HG03135 (cell line): ENCODE measurements around the gene GJD2.

Experiments
- ATAC-seq: cut with Tn5 transposase; IDR thresholded peaks from one replicate; pipeline ENCODE4 v1.9.1; 2021; ENCODE audit warnings: mild to moderate bottlenecking, moderate library complexity; ENCODE audit not compliant: unreplicated experiment

The GJD2 gene

DNA sequence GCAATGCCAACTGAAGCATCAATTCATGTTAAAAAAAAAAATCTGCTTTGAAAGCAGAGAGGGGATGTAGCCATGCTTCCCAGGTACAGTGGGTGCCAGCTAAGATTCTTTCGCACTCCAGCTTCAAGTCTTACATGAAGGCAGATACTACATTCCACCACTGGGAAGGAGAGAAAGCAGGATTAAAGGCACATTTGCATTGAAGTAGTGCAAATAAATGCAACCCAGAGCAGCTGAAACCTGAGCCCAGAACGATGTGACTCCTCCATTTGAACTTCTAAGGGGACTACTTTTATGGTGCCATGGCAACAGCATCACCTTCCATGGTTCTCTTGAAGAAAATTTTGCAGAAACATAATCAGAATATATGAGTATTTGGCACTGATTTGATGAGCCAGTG lies 19.1 kb upstream of the GJD2 start:
- no peak for ATAC-seq

- ATAC-seq: no peak
Measured at GRCh38 chr15:34773013-34773412, 18.2 kb upstream of the GJD2 start.

DNA sequence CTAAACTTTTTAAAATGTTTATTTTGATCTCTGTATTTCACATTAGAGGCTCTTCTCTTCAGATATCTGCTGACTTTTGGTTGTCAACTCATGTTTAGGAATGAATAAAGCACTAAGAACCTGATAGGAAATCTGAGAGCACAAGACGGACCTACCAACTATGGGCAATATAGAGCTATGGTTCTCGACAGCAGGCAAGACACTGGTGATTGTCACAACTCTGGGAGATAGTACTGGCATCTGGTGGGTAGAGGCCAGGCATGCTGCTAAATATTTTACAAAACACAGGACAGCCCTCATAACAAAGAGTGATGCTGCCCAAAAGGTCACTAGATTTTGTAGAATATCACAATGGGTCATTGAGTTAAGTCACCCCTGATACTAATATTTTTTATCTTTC lies 17.5 kb upstream of the GJD2 start:
- ATAC-seq: no peak

DNA sequence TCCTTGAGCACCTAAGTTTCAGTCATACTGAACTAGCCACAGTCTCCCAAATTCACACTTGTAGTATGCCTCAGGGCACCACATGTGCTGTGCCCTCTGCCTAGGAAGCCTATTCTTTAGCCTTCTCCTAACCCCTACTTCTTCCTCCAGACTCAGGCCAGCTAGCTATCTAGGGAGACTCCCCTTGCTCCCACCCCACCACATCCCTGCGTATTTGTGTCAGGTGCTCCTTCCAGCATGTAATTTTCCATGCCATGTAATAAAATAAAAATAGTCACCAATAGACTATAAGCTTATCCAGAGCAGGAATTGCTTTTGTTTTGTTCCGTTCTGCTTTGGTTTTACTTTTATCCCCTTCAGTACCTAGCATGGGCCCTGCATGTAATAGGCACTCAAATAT lies 14.9 kb upstream of the GJD2 start:
- ATAC-seq: no peak

DNA sequence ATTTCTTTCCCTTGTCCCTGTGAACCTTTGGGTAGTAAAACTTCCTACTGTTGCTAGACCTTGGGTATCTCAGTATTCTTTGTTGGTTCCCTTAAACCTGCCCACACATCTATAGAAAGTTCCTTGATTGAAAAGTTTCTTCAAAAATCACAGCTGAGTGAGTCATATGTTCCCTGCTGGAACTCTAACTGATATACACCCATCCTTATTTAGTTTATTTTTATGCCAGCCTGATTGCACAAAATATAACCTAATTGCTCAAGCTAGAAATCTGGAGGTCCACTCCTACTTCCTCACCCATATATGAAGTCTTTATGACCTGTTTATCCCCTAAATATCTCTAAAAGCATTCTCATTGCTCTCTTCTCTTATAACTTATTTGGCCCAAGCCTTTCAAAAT lies 13.7 kb upstream of the GJD2 start:
- ATAC-seq: no peak

GRCh38 chr15:34765741-34766140 lies 10.9 kb upstream of the GJD2 start:
- ATAC-seq: no peak

DNA sequence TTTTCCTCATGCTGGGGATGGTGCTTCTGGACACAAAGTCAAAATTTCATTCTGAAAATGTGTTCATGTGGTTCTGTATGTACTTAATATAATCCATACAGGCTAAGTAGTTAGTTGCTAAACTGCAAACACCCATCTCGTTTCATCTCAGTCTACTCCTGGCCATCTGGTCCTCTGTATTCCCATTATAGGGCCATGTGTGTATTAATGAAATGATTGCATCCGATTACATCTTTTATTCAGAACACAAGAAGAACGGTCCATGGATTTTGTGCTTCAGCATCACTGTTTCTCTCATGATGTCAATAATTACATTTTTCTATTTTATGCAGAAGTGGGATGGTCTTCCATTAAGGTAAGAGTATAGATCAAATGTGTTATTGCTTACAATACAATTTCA lies 6.1 kb upstream of the GJD2 start:
- no peak for ATAC-seq

DNA sequence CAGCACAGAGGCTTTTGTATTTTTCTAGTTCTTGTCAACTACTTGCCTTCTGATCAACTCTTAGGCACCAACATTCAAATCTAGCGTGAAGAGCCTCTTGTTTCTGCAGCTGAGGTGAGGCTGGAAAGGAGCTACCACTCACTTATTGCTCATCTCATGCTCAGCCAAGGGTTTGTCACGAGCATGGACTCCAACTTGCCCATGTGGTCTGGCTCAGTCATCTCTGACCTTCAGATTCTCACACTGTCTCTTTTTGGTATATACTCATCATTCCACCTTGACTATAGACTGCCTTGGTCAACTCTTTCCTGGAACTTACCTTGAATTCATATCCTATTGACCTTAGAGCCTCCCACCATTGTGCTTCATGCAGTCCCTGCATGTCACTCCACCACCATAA lies 5.2 kb upstream of the GJD2 start:
- no peak for ATAC-seq

GRCh38 chr15:34759347-34759746 lies 4.5 kb upstream of the GJD2 start:
- ATAC-seq: no peak

DNA sequence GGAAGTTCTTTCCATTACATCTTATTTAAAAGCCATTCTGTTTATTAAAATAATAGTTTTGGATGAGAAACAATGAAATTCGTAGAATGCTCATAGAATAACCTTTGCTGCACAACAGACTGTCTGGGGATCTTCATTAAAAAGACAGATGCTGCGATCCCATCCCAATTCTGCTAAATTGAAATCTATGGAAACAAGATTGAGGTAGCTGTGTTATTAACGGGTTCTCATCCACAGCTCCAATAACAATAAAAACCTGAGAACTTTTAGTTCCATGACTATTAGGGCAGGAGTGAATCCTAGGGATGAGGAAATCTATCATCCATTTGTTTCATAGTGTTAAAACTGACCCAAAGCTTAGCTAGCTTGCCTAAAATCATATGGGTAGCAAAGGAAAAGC lies 2.5 kb upstream of the GJD2 start:
- no peak for ATAC-seq

DNA sequence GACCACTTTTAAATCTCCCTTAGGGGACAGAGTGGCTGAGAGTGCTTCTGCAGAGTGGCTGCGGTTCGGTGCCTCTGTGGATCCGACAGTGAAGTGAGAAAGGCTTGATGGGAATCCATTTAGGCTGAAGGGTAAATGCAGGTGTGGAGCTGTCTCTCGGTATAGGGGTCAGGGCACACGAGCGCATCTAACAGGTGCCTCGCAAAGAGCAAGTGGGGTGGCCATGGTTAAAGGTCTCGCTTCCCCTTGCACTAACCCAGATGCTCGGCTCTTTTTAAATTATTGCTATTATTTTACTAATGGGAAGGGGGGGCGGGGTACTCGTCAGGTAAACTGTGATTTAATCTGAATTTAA lies 598 bp upstream of the GJD2 start:
- ATAC-seq: no peak

- no peak for ATAC-seq
Measured at GRCh38 chr15:34754171-34754601, 612 bp downstream of the GJD2 start.

GRCh38 chr15:34753236-34753894 lies 1.4 kb downstream of the GJD2 start:
- ATAC-seq: no peak

DNA sequence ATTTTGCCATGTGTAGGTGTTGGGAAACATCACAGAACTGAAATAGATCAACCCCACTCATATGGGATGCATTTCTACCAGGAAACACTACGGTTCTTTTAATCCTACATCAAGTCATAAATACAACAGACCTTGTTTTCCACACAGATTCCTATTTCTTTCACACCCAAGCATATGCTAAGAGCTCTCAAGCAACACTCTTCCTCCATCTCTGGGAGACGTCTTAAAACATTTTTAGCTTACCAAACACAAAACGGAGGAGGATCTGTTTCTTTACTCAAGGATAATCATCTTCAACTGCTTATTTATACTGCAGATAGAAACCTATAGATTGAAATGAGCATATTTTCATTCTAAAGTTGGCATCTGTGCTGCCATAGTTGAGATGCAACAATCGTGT lies 5.1 kb downstream of the GJD2 start:
- ATAC-seq: no peak

DNA sequence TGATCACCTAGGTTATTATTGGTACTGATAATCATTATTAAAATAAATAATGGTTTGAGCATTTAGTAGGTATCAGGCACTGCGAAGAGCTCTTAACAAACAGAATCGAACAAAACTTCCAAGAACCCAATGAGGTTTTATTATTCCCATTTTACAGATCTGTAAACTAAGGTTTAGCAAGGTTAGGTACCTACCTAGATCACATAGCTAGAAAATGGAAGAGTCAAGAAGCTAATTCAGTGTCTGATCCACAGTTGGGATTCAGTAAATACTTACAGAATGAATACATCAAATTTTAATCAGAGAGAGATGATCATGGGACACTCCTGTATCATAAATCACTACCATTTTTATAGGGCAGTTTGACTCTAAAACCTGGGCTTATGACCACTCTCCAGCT lies 15.5 kb downstream of the GJD2 start:
- ATAC-seq: no peak

DNA sequence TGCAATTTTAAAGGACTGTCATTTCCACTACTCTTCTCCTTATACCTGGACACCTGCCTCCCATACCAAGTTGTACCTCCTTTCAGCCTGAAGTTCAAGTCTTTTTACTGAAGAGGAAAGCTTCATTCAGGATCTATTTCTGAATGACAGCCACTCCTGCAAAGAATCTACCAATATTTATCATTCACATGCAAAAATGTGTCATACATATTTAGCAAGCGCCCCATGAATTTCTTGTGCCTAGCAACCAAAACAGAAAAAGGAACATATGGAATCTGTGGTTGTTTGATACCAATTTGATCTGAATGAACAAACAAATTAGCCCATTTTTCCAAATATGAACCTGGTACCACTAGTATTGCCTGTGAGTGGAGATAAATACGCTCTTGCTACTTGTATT lies 16.8 kb downstream of the GJD2 start:
- ATAC-seq: no peak

- no peak for ATAC-seq
Measured at GRCh38 chr15:34737477-34737876, 17.3 kb downstream of the GJD2 start.

DNA sequence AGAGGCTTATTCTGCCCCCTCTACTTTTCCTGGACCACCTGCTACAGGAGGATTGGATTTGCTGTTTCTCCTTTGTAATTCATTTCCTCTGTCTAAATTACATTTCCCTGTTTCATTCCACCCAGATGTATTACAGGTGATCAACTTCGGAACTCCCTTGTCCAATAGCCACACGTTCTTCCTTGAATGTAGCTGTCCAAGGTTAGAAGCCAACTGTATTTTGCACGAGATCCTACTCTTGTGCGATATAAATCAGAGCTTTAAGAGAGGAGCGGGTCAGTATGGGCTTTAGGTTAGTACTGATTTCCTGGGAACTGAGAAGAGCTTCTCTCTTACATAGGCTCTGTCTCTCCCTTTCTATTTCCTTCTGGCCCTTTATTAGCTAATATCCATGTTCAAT lies 20.5 kb downstream of the GJD2 start:
- no peak for ATAC-seq

GRCh38 chr15:34733621-34734020 lies 21.2 kb downstream of the GJD2 start:
- no peak for ATAC-seq

DNA sequence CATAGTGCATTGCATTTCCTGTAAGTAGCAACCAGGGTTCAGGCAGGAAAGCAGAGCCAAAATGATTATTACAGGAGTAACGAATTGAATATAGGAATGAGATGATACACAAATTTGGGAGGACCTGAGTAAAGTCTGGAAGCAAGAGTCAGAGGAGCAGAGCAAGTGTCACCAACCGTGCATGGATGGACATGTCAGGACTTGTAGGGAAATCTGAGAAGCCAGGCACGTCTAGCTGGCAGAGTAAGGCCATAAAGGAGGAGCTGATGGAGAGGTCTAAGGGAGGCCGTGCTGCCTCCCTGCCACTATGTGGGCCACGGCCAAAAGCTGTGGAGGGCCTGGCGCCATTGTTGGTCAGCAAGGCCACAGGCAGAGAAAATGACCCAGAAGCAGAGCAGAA lies 22.4 kb downstream of the GJD2 start:
- no peak for ATAC-seq

DNA sequence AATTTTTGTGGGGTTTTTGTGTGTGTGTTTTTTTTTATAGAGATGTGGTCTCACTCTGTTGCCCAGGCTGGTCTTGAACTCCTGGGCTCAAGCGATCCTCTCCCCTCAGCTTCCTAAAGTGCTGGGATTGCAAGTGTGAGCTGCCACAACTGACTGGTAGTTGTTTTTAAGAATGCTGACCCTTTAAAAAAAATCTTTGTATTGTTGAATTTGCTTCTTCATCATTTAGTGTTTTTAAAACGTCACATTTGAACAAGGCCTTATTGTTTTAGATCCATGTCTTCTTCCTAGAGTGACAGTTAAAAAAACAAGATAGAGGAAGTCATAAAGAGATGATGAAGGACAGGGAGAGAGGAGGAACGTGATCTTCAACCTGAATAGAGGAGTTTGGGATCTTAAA lies 24.1 kb downstream of the GJD2 start:
- ATAC-seq: no peak

- ATAC-seq: no peak
Measured at GRCh38 chr15:34729886-34730285, 24.9 kb downstream of the GJD2 start.

DNA sequence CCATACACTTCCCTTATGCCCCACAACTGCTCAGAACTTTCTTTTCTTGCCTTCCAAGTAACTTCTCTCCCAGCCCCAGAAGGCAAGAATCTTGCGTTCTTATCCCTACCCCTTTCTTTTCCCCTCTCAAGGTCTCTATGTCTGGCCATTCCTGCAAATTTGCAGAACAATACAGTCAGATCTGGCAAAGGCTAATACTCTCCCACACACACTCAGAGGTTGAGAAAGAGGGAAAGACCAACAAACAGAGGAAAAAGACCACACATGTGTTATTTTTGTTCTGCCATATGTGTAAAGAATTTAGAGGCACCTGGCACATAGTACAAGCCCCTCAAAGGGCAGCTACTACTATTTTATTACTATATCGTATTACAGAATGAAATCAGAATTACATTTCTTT lies 25.7 kb downstream of the GJD2 start:
- no peak for ATAC-seq
